IMR-90 (cell line): Measurements from ENCODE around the gene TSC1. TPM values are rescaled to one million over a fixed set of nuclear protein-coding genes. Genes with fewer than 3 reads are reported as not detected.

ENCODE experiments used
- ATAC-seq: fragments of 200-7000 bp; cut with Tn5 transposase; 2 replicates; pipeline ENCODE4 v1.9.1; 2020; ENCODE audit warnings: low read depth, mild to moderate bottlenecking, moderate library complexity
- BruUV-seq: library from RNA; stranded (reverse); fragments of 400-500 nt; replicated peaks from 2 replicates; lab custom pipeline; 2021; lab: Mats Ljungman, UMichigan
- CTCF ChIA-PET: fragments of 300-600 bp; formaldehyde crosslinking; extraction: SDS; loops from one replicate; lab custom pipeline; 2021; ENCODE audit warnings: antibody characterized with exemption; lab: Yijun Ruan, JAX
- POLR2A ChIA-PET: fragments of 300-600 bp; sonication (Branson Sonifier 250); formaldehyde crosslinking; loops from one replicate; lab custom pipeline; 2022; ENCODE audit warnings: antibody characterized with exemption; ENCODE audit not compliant: unreplicated experiment; lab: Charles Lee
- DNase-seq: peaks from one replicate; pipeline ENCODE4 v3.0.0; 2013
- H2AFZ ChIP-seq: replicated peaks from 2 replicates; pipeline ENCODE3; 2013; ENCODE audit warnings: low read length, mild to moderate bottlenecking; ENCODE audit not compliant: poor library complexity
- H2AK5ac ChIP-seq: 2 replicates; pipeline ENCODE4 v1.6.1; 2013; ENCODE audit warnings: low read depth, low read length, inconsistent platforms
- H2AK9ac ChIP-seq: replicated peaks from 2 replicates; pipeline ENCODE3; 2013; ENCODE audit warnings: mild to moderate bottlenecking, low read depth, low read length, moderate library complexity; ENCODE audit not compliant: poor library complexity
- H2BK120ac ChIP-seq: 2 replicates; pipeline ENCODE4 v1.6.1; 2013; ENCODE audit warnings: low read depth, low read length, inconsistent platforms
- H2BK15ac ChIP-seq: 3 replicates; pipeline ENCODE4 v1.6.1; 2013; ENCODE audit warnings: low read depth, low read length, inconsistent platforms
- H2BK20ac ChIP-seq: 2 replicates; pipeline ENCODE4 v1.6.1; 2013; ENCODE audit warnings: low read depth, mild to moderate bottlenecking, inconsistent platforms, low read length, moderate library complexity
- H2BK5ac ChIP-seq: 2 replicates; pipeline ENCODE4 v1.6.1; 2013; ENCODE audit warnings: mild to moderate bottlenecking, low read depth, low read length, inconsistent platforms; ENCODE audit not compliant: poor library complexity, severe bottlenecking
- H3K14ac ChIP-seq: replicated peaks from 2 replicates; pipeline ENCODE4 v1.6.1; 2013; ENCODE audit warnings: low read depth, low read length, inconsistent platforms
- H3K18ac ChIP-seq: 2 replicates; pipeline ENCODE4 v1.6.1; 2013; ENCODE audit warnings: low read depth, low read length, control low read depth
- H3K23ac ChIP-seq: 2 replicates; pipeline ENCODE4 v1.6.1; 2013; ENCODE audit warnings: low read depth, low read length, inconsistent platforms
- H3K27ac ChIP-seq: 2 replicates; pipeline ENCODE4 v1.5.1; 2013; ENCODE audit warnings: mild to moderate bottlenecking, control low read depth, low read length; ENCODE audit not compliant: insufficient read depth
- H3K27me3 ChIP-seq: 2 replicates; pipeline ENCODE4 v1.6.1; 2013; ENCODE audit warnings: low read length; ENCODE audit not compliant: control insufficient read depth, insufficient read depth
- H3K36me3 ChIP-seq: 2 replicates; pipeline ENCODE4 v1.6.1; 2013; ENCODE audit warnings: low read length, mixed read lengths; ENCODE audit not compliant: control insufficient read depth, insufficient read depth
- H3K4ac ChIP-seq: 2 replicates; pipeline ENCODE4 v1.6.1; 2013; ENCODE audit warnings: low read depth, low read length, inconsistent platforms
- H3K4me1 ChIP-seq: 2 replicates; pipeline ENCODE4 v1.6.1; 2013; ENCODE audit warnings: low read length, mixed read lengths; ENCODE audit not compliant: control insufficient read depth, insufficient read depth
- H3K4me2 ChIP-seq: 2 replicates; pipeline ENCODE4 v1.6.1; 2013; ENCODE audit warnings: low read depth, mild to moderate bottlenecking, control low read depth, low read length, moderate library complexity
- H3K4me3 ChIP-seq: 2 replicates; pipeline ENCODE4 v1.5.1; 2013; ENCODE audit warnings: low read depth, mild to moderate bottlenecking, control low read depth, low read length, moderate library complexity; ENCODE audit not compliant: insufficient read depth
- H3K56ac ChIP-seq: 2 replicates; pipeline ENCODE4 v1.6.1; 2013; ENCODE audit warnings: low read length, inconsistent platforms; ENCODE audit not compliant: insufficient read depth; ENCODE audit errors: extremely low read depth
- H3K79me1 ChIP-seq, 2 experiments: 2 replicates each; pipeline ENCODE4 v1.6.1; 2013; ENCODE audit warnings: low read length in 2 of 2, inconsistent platforms in 1 of 2, low read depth in 1 of 2
- H3K9ac ChIP-seq: 2 replicates; pipeline ENCODE4 v1.6.1; 2013; ENCODE audit warnings: low read depth, low read length, control low read depth
- H3K9me1 ChIP-seq: 2 replicates; pipeline ENCODE4 v1.6.1; 2013; ENCODE audit warnings: low read length, inconsistent platforms; ENCODE audit not compliant: insufficient read depth
- H3K9me3 ChIP-seq: 2 replicates; pipeline ENCODE4 v1.6.1; 2013; ENCODE audit warnings: low read length; ENCODE audit not compliant: control insufficient read depth, insufficient read depth
- H4K20me1 ChIP-seq: 2 replicates; pipeline ENCODE4 v1.6.1; 2013; ENCODE audit warnings: low read length, inconsistent platforms; ENCODE audit not compliant: insufficient read depth
- H4K5ac ChIP-seq: 2 replicates; pipeline ENCODE4 v1.6.1; 2013; ENCODE audit warnings: mild to moderate bottlenecking, low read depth, low read length, control low read depth
- H4K8ac ChIP-seq, 2 experiments: 2 replicates each; pipeline ENCODE4 v1.6.1; 2013; ENCODE audit warnings: low read depth in 2 of 2, low read length in 2 of 2, control low read depth in 1 of 2, inconsistent platforms in 1 of 2
- H4K91ac ChIP-seq: 2 replicates; pipeline ENCODE4 v1.6.1; 2013; ENCODE audit warnings: low read depth, low read length, inconsistent platforms; ENCODE audit not compliant: insufficient read depth
- CEBPB ChIP-seq: IDR thresholded peaks from 2 replicates; pipeline ENCODE4 v1.6.1; 2012; ENCODE audit warnings: low read depth, low read length, improper control_type of control experiment
- CHD1 ChIP-seq: IDR thresholded peaks from 2 replicates; pipeline ENCODE4 v1.6.1; 2012; ENCODE audit warnings: low read depth, low read length, improper control_type of control experiment
- CTCF ChIP-seq: conservative IDR thresholded peaks from 2 replicates; pipeline ENCODE4 v1.5.1; 2012; ENCODE audit warnings: mild to moderate bottlenecking, low read depth, low read length, improper control_type of control experiment
- FOS ChIP-seq: fragments of 150-350 bp; IDR thresholded peaks from 2 replicates; pipeline ENCODE4 v1.6.1; 2016; ENCODE audit warnings: low read depth, low read length
- MAZ ChIP-seq: IDR thresholded peaks from 2 replicates; pipeline ENCODE4 v1.6.1; 2012; ENCODE audit warnings: low read depth, mild to moderate bottlenecking, low read length, improper control_type of control experiment, moderate library complexity, borderline replicate concordance
- RFX5 ChIP-seq: IDR thresholded peaks from 2 replicates; pipeline ENCODE4 v1.8.0; 2012; ENCODE audit warnings: low read depth, mild to moderate bottlenecking, low read length, moderate library complexity
- WGBS, 2 experiments: methylation state at CpG; one replicate each; pipeline versions ENCODE4 v1.1.5 to v1.1.7; 2013; ENCODE audit warnings: missing lambda C conversion rate in 2 of 2; ENCODE audit not compliant: insufficient read length in 1 of 2; ENCODE audit errors: extremely low coverage in 2 of 2; 5-methylcytosine and 5-hydroxymethylcytosine counted together
- dilution Hi-C: fragments of 300-500 bp; cut with HindIII; formaldehyde crosslinking; loops from one replicate; pipeline ENCODE4 v1.14.3; 2018; ENCODE audit warnings: low sequenced_read_pairs; ENCODE audit not compliant: unreplicated experiment
- in situ Hi-C: fragments of 300-500 bp; cut with MboI; formaldehyde crosslinking; loops from 3 replicates; pipeline ENCODE4 v1.14.3; 2019; ENCODE audit warnings: low sequenced_read_pairs, inconsistent platforms, mixed read lengths
- intact Hi-C: fragments of 100-400 bp; cut with micrococcal nuclease; formaldehyde crosslinking; loops from 2 replicates; pipeline ENCODE4 v1.10.0; 2022
- polyA plus RNA-seq, 3 experiments: library from polyadenylated mRNA; depleted of rRNA; stranded (reverse); fragments of >200 nt; gene quantifications; 2 replicates each; pipeline ENCODE4 v1.2.3, GENCODE V29; 2012; ENCODE audit warnings: low replicate concordance in 1 of 3
- total RNA-seq: library from RNA; depleted of rRNA; stranded (reverse); fragments of >200 nt; gene quantifications from 2 replicates; pipeline ENCODE4 v1.2.3, GENCODE V29; 2012

The TSC1 gene
- total and polyA plus RNA-seq, 2 of the 4 experiments (the other 2 are of a cell fraction) = 25.7 to 56.3 TPM

GRCh38 chr9:132861666-132862065, 82.8 kb downstream of the TSC1 start:
- Histone ChIP-seq H3K18ac (no peak overlapping the region), H3K4ac (no peak overlapping the region), H2AK5ac (no peak overlapping the region), H3K4me3 (no peak overlapping the region), H2AK9ac (no peak overlapping the region), H3K4me1 (peaks cover 8% of the 10 kb centered on the region; the same call in 1 of the 2 replicates), H2BK5ac (no peak overlapping the region), H3K36me3 (no peaks in the 10 kb centered on the region), H3K14ac (no peak overlapping the region), H4K8ac (no peak overlapping the region), H3K56ac (no peak overlapping the region), H3K9ac (no peak overlapping the region), H3K27ac (no peak overlapping the region), H4K20me1 (no peaks in the 10 kb centered on the region), H3K4me2 (no peak overlapping the region), H2BK15ac (no peak overlapping the region), H3K9me3 (no peaks in the 10 kb centered on the region), H3K27me3 (peaks cover 45% of the 10 kb centered on the region), H2BK20ac (no peak overlapping the region), H3K23ac (no peak overlapping the region), H4K5ac (no peak overlapping the region), H3K9me1 (no peaks in the 10 kb centered on the region), H2AFZ (no peak overlapping the region), H2BK120ac (no peak overlapping the region), H3K79me1 (no peaks in the 10 kb centered on the region), H4K91ac (no peak overlapping the region)
- TF ChIP-seq MAZ = no peak
- no peak for TF ChIP-seq FOS
- no peak for TF ChIP-seq CEBPB
- TF ChIP-seq CHD1 = no peak
- no peak for TF ChIP-seq RFX5
- TF ChIP-seq CTCF = no peak
- in situ Hi-C loops = no loop called here
- intact Hi-C loops = no loop called here
- POLR2A ChIA-PET = no interaction called here
- DNase-seq (no peak), ATAC-seq (no peak)
- CTCF ChIA-PET = interaction anchor here (0.7 kb wide), 1 partner anchor 10 kb away, joined by 3 read pairs; no protein-coding TSS in a partner anchor
- BruUV-seq = no TSS peak
- 100% methylated on average over 1 of the region's 3 CpGs; no CpG with 5 or more reads in 1 of the 2 experiments for WGBS, 2 experiments
- dilution Hi-C loops = no loop called here
